Esophagus (tissue), 2 donors: Measurements from ENCODE around the gene NCAM1. TPM values are rescaled to one million over a fixed set of nuclear protein-coding genes. Genes with fewer than 3 reads are reported as not detected.

Experiments
- H3K27ac ChIP-seq, 2 donors: one replicate each; pipeline ENCODE4 v1.5.1; 2013; ENCODE audit warnings: low read depth in 2 of 2, mild to moderate bottlenecking in 2 of 2, inconsistent platforms in 1 of 2, low read length in 1 of 2, moderate library complexity in 1 of 2
- H3K27me3 ChIP-seq, 2 donors: one replicate each; pipeline ENCODE4 v1.6.1; 2013; ENCODE audit warnings: low read length in 2 of 2, control low read depth in 1 of 2, mild to moderate bottlenecking in 1 of 2; ENCODE audit not compliant: insufficient read depth in 2 of 2, control insufficient read depth in 1 of 2
- H3K36me3 ChIP-seq, 2 donors: one replicate each; pipeline ENCODE4 v1.6.1; 2013; ENCODE audit warnings: low read length in 1 of 2; ENCODE audit not compliant: control insufficient read depth in 2 of 2, insufficient read depth in 2 of 2
- H3K4me1 ChIP-seq, 2 donors: one replicate each; pipeline ENCODE4 v1.6.1; 2013; ENCODE audit warnings: low read length in 1 of 2; ENCODE audit not compliant: control insufficient read depth in 2 of 2, insufficient read depth in 2 of 2
- H3K4me3 ChIP-seq, 2 donors: one replicate each; pipeline ENCODE4 v1.5.1; 2013; ENCODE audit warnings: low read length in 2 of 2, mild to moderate bottlenecking in 2 of 2, low read depth in 1 of 2, moderate library complexity in 1 of 2
- H3K9me3 ChIP-seq, 2 donors: one replicate each; pipeline ENCODE4 v1.6.1; 2013; ENCODE audit warnings: mild to moderate bottlenecking in 2 of 2, low read depth in 1 of 2, low read length in 1 of 2, moderate library complexity in 1 of 2; ENCODE audit not compliant: control insufficient read depth in 2 of 2, insufficient read depth in 1 of 2
- WGBS, 2 donors: extraction: QIAGEN DNeasy Blood & Tissue Kit; methylation state at CpG; one replicate each; pipeline ENCODE4 v1.1.7; 2013; 5-methylcytosine and 5-hydroxymethylcytosine counted together
- polyA plus RNA-seq, 2 donors: library from polyadenylated mRNA; stranded (reverse); fragments of 200-250 nt; gene quantifications; one replicate each; pipeline ENCODE4 v1.2.3, GENCODE V29; 2013
- donor health status: healthy with polysubstance abuse.
- donor health status: Bipolar disorder and iron deficiency.

NCAM1 gene
- polyA plus RNA-seq, 2 donors, result 1.7 to 2.2 TPM

DNA sequence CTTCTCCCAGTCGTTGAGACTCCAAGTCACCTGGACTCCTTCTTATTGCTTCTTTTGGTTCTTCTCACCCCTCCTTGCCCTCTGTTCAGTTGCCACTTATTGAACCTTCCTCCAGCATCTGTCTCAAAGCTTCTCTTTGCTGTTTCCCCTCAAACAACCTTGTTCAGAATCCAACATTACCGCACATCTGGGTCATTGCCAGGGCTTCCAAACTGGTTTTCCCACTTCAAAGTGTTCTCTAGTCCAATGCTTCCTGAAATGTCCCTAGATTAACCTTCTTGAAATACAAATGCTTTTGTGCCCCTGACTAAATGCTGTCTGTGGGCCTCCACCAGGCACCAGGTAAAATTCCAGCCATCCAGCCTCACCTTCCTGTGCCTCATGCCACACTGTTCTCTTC lies 252.3 kb downstream of the NCAM1 start:
- Histone ChIP-seq H3K27me3 (no peaks in the 10 kb centered on the region), H3K4me1 (no peaks in the 10 kb centered on the region), H3K27ac (no peak overlapping the region), H3K9me3 (no peaks in the 10 kb centered on the region), H3K4me3 (no peak overlapping the region), H3K36me3 (no peaks in the 10 kb centered on the region)
- WGBS, 2 donors, result 55 to 63% methylated on average over 2 of the region's 2 CpGs

- Histone ChIP-seq H3K27me3 (no peaks in the 10 kb centered on the region), H3K4me3 (no peak overlapping the region), H3K9me3 (peaks cover 0 to 3% of the 10 kb centered on the region in 2 donors), H3K36me3 (no peaks in the 10 kb centered on the region), H3K27ac (no peak overlapping the region), H3K4me1 (no peaks in the 10 kb centered on the region)
- WGBS, 2 donors, result 80 to 88% methylated on average over 2 of the region's 2 CpGs
Observed at GRCh38 chr11:113222241-113222640, 261.0 kb downstream of the NCAM1 start.

- no peaks in the 10 kb centered on the region for H3K27me3 ChIP-seq
- H3K4me3 ChIP-seq, result no peak overlapping the region
- H3K4me1 ChIP-seq, result no peaks in the 10 kb centered on the region
- 92 to 95% methylated on average over 14 of the region's 14 CpGs for WGBS, 2 donors
- H3K9me3 ChIP-seq, result no peaks in the 10 kb centered on the region
- no peaks in the 10 kb centered on the region for H3K36me3 ChIP-seq
- H3K27ac ChIP-seq, result no peak overlapping the region
Observed at GRCh38 chr11:113234888-113235287, 273.7 kb downstream of the NCAM1 start.

GRCh38 chr11:113237261-113237660 lies 276.0 kb downstream of the NCAM1 start:
- Histone ChIP-seq H3K4me1 (peaks cover 0 to 2% of the 10 kb centered on the region in 2 donors), H3K27ac (no peak overlapping the region), H3K4me3 (no peak overlapping the region), H3K27me3 (no peaks in the 10 kb centered on the region), H3K36me3 (no peaks in the 10 kb centered on the region), H3K9me3 (no peaks in the 10 kb centered on the region)
- 89 to 90% methylated on average over 4 of the region's 4 CpGs for WGBS, 2 donors

- Histone ChIP-seq H3K4me1 (peaks cover 0 to 2% of the 10 kb centered on the region in 2 donors), H3K9me3 (no peaks in the 10 kb centered on the region), H3K4me3 (no peak overlapping the region), H3K27ac (no peak overlapping the region), H3K36me3 (no peaks in the 10 kb centered on the region), H3K27me3 (no peaks in the 10 kb centered on the region)
- 86 to 94% methylated on average over 5 of the region's 5 CpGs for WGBS, 2 donors
Observed at GRCh38 chr11:113238721-113239120, 277.5 kb downstream of the NCAM1 start.

- peaks cover 0 to 2% of the 10 kb centered on the region in 2 donors for H3K4me1 ChIP-seq
- no peak overlapping the region for H3K4me3 ChIP-seq
- H3K9me3 ChIP-seq, result no peaks in the 10 kb centered on the region
- H3K36me3 ChIP-seq, result no peaks in the 10 kb centered on the region
- no peak overlapping the region for H3K27ac ChIP-seq
- 65 to 77% methylated on average over 5 of the region's 5 CpGs for WGBS, 2 donors
- no peaks in the 10 kb centered on the region for H3K27me3 ChIP-seq
Observed at GRCh38 chr11:113240389-113240788, 279.2 kb downstream of the NCAM1 start.

DNA sequence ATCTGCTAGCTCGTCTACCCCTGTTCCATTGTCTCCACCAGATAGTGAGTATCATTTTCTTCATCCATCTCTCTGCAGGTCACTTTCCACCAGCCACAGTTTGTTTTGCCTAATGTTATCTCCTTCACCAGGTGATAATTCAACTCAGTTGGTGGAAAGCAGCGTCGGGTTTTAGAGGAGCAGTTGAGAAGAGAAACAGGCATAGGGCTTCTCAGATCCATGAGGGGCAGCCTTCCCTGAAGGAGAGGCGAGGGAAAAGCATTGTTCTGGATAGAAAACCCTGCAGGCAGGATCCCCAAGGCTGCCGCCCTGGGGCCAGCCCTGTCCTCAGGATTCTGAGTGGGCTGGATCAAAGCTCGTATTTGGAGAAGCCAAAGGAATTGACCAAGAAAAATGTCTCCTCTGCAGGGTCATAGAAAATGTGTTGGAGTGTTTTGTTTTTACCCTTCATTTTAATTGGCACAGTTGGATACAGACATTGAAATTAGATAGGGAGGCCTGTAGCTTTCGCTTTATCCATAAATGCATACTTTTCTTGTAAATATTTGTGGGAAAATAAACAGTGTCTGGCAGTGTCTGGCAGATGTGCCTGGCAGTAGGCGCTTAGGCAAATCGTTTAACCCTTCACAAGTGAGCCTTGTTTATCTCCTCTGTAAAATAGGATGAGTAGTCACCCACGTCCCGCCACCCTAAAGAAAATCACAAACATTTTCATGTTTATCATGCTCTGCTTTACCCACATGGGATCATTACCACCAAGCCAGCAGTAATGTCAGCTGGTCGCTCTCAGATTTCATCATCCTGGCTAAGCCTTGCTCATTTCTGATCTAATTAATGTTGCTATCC lies 279.8 kb downstream of the NCAM1 start:
- no peaks in the 10 kb centered on the region for H3K36me3 ChIP-seq
- no peaks in the 10 kb centered on the region for H3K9me3 ChIP-seq
- peaks cover 0 to 2% of the 10 kb centered on the region in 2 donors for H3K4me1 ChIP-seq
- 60 to 70% methylated on average over 12 of the region's 12 CpGs for WGBS, 2 donors
- H3K27me3 ChIP-seq, result no peaks in the 10 kb centered on the region
- H3K4me3 ChIP-seq, result no peak overlapping the region
- peak overlapping the region in 1 of 2 donors; percentile 26 for H3K27ac ChIP-seq

DNA sequence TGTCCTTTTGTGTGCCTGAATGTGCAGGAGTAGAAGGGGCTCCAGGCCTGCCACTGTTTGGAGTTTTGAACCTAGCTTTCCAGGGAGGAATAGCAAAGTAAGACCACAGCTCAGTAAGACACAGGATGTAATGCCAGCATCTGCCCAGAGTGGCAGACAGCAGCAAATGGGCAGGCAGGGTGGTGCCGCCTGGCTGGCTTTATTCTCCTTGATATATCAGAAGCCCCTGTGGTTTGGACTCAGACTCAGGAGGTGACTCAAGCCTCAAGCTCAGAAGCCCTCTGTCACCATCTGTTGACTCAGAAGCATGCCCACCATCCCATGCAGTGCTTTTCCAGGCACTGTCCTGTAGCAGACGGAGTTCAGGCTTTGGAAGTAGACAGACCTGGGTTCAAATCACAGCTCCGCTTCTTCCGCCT lies 280.4 kb downstream of the NCAM1 start:
- Histone ChIP-seq H3K27ac (no peak overlapping the region), H3K4me3 (no peak overlapping the region), H3K4me1 (peaks cover 0 to 2% of the 10 kb centered on the region in 2 donors), H3K36me3 (no peaks in the 10 kb centered on the region), H3K9me3 (no peaks in the 10 kb centered on the region), H3K27me3 (no peaks in the 10 kb centered on the region)
- WGBS, 2 donors, result 85 to 96% methylated on average over 4 of the region's 4 CpGs

- Histone ChIP-seq H3K27me3 (no peaks in the 10 kb centered on the region), H3K27ac (no peak overlapping the region)
- WGBS, 2 donors, result 89 to 93% methylated on average over 3 of the region's 3 CpGs
Observed at GRCh38 chr11:113242060-113242459, 280.8 kb downstream of the NCAM1 start.

More at GRCh38 chr11:113242060-113242459, 280.8 kb downstream of the NCAM1 start:
- no peaks in the 10 kb centered on the region for H3K9me3 ChIP-seq
- no peaks in the 10 kb centered on the region for H3K36me3 ChIP-seq
- peaks cover 0 to 2% of the 10 kb centered on the region in 2 donors for H3K4me1 ChIP-seq
- no peak overlapping the region for H3K4me3 ChIP-seq
